Frontal cortex (tissue), 4 donors: ENCODE results near the gene CNTF. TPM values are rescaled to one million over a fixed set of nuclear protein-coding genes. Genes with fewer than 3 reads are reported as not detected.
A peak's percentile ranks its signal among the peaks of the same experiment; 100 is the strongest.
"Not testable (repeated sequence)": the region's sequence is repeated elsewhere in the genome, so short reads cannot be mapped to it uniquely, and the experiment has no call there.

ENCODE experiments used
- DNase-seq, 2 donors: peaks; one replicate each; pipeline ENCODE4 v3.0.0; 2012; ENCODE audit warnings: low spot score in 2 of 2
- FAIRE-seq: peaks from 2 replicates; lab custom pipeline; 2012; peaks lifted over from hg19 to GRCh38; lab: Jason Lieb, UNC
- total RNA-seq: library from RNA; depleted of rRNA; stranded (reverse); fragments of >200 nt; gene quantifications from one replicate; pipeline ENCODE4 v1.2.3, GENCODE V29; 2014
- donor health status: control.
- donor health status: control.
- donor health status: control.

Gene CNTF, protein sequence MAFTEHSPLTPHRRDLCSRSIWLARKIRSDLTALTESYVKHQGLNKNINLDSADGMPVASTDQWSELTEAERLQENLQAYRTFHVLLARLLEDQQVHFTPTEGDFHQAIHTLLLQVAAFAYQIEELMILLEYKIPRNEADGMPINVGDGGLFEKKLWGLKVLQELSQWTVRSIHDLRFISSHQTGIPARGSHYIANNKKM
- total RNA-seq: 1.2 TPM

DNA sequence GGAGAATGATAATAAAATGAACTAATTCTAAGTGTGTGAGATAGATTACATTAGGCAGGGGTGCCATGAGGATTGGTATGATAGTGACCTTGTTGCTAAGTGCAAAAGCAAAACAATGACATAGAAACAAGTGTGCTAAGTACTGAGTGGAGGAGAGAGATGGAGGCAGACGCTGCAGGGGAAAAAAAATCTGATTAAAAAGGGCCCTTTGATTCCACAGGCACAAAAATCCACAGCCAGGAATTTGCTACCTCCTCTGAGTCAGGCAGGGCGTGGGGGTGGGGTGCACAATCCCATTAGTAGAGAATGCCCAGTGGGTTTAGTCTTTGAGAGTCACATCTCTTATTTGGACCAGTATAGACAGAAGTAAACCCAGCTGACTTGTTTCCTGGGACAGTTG, at the start of gene CNTF:
Gene CNTF, plus strand, starts transcription at position 322 of the 400 bp plus-strand sequence. CDS start 88 bp downstream, outside the sequence.
- FAIRE-seq (no peak), DNase-seq (no peak)

DNA sequence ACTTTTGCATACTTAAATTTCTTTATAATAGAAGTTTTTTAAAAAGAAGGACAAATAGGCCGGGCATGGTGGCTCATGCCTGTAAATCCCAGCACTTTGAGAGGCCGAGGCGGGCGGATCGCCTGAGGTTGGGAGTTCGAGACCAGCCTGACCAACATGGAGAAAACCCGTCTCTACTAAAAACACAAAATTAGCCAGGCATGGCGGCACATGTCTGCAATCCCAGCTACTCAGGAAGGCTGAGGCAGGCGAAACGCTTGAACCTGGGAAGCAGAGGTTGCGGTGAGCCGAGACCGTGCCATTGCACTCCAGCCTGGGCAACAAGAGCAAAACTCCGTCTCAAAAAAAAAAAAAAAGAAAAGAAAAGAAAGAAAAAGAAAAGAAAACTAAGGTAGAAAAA, 49.6 kb upstream of the CNTF start:
- FAIRE-seq, DNase-seq: not testable (repeated sequence)

DNA sequence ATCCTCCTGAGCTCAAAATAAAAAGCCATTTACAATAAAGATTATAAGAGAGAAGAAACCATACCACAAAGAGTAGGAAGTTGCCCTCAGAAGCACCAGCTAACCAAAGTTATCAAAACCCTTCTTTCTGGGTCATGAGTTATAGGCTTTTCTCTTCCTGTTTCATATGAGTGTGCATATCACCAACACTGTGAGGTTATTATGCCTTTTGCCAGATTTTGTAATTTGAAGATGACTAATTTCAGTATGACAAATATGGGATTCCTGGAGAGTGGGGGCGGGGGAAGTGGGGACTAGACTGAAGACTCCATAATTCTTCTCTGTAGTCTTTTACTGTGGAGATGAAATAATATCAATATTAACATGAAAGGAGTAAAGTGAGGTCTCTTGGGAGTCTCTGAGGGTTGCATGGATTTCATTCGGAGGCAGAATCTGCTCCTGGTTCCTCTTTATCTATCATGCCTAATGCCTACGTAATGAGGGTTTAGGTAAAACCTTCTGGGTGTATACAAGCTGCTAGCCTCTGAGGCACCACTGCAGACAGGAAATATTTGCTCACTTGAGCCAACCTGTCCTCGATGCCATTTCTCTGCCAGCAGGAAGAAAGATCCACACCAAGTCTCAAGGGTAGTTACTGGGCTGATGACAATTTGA, 48.9 kb upstream of the CNTF start:
- no peak for DNase-seq
- no peak for FAIRE-seq

DNA sequence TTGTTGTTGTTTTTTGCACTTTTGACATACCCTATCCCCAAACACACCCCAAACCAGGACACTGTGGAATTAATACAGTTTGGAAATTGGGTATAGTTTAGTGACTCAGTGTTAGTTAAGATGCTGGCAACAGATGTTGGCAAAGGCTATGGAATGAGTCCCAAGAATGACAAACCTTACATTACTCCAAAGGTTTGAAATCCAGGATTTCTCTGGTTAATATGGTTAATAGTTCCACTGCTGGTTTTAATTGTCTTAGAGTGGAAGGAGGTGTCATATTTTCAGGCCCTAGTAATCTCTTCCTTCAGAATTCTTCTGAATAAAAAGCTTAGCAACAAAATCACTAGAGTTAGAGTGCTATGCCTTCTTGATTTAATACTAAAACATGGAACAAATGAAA, 47.6 kb upstream of the CNTF start:
- FAIRE-seq: no peak
- DNase-seq: no peak

DNA sequence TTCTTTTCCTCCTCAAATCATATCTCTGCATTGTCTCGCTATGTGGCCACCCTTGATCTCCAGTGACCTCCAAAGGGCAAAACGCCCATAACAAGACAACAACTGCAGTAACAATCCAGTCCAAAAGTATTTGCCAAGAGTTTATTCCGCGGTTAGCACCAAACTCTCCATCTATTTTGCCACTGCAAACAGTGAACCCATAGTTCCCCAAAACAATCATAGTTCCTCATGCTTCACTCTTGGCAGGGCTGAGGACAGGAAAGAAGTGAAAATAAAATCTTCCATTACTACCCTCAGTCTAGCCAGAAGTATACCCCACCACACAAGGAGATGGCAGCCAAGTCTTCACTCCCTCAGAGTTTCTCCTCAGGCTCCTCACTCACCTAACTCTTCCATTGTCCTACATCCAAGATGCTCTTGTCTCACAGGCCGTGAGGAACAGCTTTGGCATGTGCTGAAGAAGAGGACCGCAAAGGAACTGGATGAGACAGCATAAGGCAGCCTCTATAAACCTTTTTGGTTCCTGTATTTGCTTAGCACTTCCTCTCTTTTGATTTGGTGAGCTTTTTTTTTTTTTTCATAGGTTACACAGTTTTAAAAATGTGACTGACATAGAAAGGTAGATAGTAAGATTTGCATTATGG, 47.0 kb upstream of the CNTF start, which contains the start of gene LPXN:
Gene LPXN, minus strand, starts transcription at position 480 of the 644 bp plus-strand sequence. Its CDS starts 84 bp downstream, at position 396.
- DNase-seq (no peak), FAIRE-seq (no peak)

DNA sequence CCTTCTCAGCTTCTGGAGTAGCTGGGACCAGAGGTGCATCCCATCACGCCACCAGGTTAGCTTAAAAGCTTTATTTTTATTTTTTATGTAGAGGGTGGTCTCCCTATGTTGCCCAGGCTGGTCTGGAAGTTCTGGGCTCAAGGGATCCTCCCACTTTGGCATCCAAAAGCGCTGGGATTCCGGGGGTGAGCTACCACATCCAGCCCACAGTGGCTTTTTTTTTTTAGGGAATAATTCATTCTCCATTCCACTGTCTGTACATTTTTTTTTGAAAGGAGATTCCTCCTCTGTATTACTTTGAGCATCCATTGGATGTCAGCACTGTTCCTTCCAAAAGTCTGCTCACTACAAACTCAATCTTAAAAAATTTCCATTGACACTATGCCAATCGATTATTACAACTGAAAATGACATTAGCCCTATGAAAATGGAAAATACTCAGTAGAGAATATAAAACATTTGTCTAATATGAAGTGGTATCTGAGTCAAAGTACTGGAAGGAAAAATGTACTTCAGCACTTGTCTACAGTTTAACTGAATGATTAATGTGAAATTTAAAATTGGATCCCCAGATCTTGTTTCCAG, 45.5 kb upstream of the CNTF start:
- FAIRE-seq (no peak), DNase-seq (no peak)

DNA sequence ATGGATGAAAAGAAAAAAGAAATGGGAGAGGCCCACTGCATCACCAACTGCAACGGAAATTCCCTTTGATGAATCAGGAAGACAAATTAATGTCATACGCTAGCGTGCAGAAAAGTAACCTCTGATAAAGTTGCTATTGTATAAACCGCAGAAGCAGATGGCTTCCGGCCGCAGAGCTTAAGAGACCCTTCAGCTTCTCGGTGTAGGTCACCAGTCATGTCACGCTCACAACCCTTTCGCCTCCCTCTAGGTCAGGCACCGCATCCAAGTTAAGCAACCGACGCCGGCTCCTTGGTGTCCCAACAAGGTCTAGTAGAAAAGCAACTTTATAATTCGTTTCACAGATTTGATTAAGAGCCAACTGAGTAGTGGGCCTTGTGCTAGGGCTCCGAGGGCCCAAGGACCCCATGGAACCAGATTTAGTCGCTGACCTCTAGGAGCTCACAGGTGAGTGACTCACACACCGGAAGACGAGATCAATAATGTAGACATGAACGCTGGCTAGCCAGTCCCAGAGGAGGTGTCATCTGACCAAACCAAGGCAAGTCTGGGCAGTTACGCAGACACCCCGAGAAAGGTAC, 44.8 kb upstream of the CNTF start:
- FAIRE-seq: no peak
- DNase-seq: no peak

DNA sequence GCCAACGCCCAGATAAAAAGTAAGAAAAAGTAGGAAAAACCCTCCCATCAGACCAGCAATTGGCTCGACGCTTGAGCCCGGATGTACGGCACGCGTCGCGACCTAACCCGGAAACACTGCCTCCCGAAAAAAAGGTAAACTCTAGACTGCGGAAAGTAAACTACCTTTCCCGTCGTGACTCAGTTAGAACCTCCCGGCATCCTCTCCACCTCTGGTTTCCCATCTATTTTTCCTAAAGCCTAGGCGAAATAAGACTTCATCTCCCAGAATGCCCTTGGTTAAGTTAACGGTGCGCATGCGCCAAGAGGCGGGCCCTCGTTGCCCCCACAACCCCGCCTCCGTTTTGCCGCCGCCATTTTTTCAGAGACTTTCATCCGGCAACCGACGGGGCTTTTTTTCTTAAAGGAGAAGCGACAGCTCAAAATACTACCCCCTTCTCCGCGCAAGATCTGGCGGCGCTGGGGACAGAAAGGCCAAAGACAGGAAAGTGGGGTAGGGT, 44.3 kb upstream of the CNTF start:
- peak; percentile 56 to 58 for DNase-seq
- FAIRE-seq: no peak

DNA sequence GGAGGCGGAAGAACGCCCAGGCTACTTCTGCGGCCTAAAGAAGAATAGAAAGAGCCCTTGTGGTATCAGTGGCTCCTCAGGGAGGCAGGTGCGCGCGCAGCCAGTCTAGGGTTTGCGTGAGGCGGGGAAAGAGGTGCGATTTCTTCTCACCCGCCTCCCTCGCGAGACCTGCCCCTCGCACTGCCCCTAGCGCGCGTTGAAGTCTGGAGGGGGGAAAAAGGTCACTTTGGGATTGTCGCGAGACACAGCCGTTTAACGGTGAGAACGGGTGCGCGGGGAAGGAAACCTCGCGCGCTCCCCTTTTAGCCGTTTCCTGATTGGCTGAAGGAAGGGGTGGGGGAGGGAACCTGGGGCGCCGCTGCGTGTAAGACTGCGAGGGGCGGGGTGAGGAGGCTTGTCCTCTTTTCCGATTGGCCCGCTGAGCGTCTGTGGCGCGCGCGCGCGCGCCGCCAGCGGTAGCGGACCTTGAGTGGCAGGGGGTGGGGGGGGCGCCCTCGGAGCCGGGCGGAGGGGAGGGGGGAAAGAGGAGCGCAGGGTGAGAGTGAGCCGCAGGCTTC, 43.8 kb upstream of the CNTF start, which contains the start of gene ZFP91:
Gene ZFP91, plus strand, starts transcription at position 429 of the 557 bp plus-strand sequence. CDS start 219 bp downstream, outside the sequence.
- DNase-seq (peak; percentile 76 to 83), FAIRE-seq (no peak)

DNA sequence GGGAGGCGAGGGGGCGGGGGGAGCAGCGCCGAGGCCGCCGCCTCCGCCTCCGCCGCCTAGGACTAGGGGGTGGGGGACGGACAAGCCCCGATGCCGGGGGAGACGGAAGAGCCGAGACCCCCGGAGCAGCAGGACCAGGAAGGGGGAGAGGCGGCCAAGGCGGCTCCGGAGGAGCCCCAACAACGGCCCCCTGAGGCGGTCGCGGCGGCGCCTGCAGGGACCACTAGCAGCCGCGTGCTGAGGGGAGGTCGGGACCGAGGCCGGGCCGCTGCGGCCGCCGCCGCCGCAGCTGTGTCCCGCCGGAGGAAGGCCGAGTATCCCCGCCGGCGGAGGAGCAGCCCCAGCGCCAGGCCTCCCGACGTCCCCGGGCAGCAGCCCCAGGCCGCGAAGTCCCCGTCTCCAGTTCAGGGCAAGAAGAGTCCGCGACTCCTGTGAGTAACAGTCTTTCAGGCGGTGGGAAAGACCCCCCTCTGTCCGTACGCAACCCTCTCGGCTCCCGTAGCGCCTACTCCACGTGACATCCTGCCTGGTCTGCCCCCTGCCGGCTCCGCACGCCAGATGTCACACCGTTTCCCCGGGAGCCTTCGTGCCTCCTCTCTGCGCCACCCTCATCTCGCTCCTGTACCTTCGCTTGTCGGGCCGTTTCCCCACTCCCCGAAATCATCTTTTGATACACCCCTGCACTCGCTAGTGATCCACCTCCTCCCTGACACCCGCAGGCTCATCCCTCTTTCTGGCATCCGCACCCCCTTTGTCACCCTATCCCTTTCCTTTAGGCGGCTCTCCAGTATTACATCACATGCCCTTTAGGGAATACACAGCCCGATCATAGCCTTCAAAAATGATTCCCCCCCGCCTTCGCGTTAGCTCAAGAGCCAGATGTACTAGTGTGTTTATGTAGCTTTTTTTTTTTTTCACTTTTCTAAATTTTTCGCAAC, 43.0 kb upstream of the CNTF start:
- no peak for FAIRE-seq
- DNase-seq: peak; percentile 49 to 63

DNA sequence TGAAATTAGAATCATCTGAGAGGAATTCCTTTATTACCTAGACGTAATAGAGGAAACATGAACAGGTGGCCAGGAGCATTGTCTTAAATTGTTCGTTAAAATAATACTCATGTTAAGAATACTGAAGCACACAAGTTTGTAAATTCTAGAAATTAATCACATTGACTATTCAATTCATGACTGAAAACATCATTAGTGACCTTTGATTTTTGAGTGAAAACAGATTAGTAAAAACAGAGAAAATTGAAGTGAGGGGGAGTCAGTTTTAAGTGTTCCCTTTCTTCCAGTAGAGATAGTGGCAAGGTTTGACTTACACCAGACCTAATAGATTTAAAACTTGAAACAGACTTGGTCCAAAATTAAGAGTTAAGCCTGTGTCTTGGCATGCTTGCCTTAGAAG, 42.2 kb upstream of the CNTF start:
- no peak for DNase-seq
- FAIRE-seq: no peak

DNA sequence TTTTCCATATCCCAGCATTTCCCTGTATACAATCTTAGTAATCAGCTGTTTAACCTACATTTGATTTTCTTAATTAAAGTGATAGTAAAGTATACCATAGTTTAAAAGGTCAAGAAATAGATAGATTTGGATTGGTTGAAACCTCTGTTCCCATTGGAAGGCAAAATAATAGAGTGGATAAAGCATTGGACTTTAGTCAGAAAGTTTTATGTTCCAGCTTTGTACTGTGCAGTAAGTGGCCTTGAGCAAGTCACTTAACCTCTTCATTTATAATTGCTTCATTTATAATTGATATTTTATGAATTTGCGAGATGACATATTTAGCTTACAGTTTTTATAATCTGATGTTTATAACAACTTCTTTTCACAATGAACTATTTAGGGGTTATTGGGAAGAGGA, 40.0 kb upstream of the CNTF start:
- DNase-seq (no peak), FAIRE-seq (no peak)

DNA sequence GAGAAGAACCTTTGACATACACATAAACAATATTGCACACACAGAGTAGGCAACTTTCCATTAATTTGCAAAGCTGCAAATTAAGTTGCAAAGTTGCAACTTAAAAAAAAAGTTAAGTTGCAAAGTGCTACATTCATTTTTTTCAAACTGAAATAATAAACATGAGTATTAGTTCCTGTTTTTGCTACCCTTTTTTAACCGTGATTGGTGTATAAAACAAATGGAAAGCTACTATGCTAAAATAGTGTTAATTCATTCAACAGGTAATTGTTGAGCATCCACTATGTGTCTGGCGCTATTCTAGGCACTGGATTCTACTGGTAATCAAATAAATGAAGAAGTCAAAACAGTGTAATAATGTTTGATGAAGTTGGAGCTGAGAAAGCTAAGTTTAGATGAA, 35.5 kb upstream of the CNTF start:
- no peak for FAIRE-seq

DNA sequence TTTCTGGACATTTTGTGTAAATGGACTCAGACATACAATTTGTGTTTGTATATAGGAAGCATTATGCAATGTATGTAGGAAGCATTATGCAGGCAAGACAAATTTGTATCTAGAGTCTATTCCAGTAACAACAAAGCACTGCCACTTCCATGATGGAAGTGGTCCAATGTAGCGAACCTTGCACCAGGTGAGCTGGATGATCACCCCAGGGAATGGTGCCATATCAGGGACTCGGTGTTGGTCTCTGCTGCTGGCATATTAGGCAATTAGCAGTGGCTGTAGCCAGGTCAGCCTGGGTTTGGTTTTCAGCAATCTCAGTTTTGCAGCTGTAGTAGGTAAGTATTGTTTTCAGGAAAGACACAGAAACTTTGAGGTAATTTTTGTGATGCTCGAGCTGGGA, 30.8 kb upstream of the CNTF start:
- DNase-seq (no peak), FAIRE-seq (no peak)

More for the DNA sequence above, 35.5 kb upstream of the CNTF start:
- no peak for DNase-seq

DNA sequence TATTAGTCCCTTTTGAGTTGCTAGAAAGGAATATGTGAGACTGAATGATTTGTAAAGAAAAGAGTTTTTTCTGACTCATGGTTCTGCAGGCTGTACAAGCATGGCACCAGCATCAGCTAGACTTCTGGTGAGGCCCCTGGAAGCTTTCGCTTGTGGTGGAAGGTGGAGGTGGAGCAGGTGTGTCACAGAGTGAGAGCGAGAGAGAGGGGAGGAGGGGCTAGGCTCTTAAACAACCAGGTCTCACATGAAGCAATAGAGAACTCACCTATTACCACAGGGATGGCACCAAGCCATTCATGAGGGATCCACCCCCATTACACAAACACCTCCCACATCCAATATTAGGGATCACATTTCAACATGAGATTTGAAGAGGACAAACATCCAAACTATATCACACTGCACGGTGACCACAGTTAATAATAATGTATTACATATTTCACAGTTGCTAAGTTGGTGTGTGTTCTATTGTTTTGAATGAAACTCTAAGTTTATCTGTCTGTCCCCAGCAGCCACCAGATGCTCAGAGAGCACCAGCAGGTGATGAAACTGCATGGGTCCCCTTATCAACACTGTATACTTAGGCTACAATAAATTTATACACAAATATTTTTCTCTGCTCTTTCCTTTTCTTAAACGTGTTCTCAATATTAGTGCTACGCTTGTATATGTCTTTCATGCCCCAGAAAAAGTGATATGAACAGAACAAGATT, 29.5 kb upstream of the CNTF start:
- DNase-seq (no peak), FAIRE-seq (no peak)

DNA sequence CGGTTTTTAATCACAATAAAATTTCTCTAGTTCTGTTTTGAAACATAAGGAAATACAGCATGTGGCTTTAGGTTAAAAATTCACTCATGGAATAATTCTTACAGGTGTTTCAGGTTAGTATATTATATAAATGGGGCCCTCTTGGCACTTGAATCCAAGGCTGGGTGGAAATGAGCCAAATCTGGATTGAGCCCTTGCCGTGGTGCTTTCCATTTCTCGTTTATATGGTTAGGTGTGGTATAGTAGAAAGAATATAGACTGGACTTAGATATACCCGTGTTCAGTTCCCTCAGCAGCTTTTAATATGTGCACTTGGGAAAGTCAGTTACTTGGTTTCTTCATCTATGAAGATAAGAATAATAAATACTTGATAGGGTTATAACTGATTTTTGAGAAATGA, 27.6 kb upstream of the CNTF start:
- no peak for DNase-seq
- FAIRE-seq: no peak

DNA sequence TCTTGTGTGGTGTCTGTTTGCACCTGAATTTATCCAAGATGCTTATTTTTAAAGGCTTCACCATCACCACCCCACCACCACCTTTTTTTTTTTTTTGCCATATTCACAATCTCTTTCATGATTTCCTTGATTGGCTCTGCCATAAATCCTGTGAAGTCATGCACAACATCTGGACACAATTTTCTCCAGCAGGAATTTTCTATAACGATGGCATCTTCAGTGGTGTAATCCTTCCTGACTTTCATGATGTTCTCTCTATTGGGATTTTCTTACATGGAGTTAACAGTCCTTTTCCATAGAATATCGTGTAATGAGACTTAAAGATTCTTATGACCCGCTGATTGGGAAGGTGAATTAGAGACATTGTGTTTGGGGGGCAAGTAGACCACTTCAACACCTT, 25.8 kb upstream of the CNTF start:
- no peak for DNase-seq
- FAIRE-seq: no peak

DNA sequence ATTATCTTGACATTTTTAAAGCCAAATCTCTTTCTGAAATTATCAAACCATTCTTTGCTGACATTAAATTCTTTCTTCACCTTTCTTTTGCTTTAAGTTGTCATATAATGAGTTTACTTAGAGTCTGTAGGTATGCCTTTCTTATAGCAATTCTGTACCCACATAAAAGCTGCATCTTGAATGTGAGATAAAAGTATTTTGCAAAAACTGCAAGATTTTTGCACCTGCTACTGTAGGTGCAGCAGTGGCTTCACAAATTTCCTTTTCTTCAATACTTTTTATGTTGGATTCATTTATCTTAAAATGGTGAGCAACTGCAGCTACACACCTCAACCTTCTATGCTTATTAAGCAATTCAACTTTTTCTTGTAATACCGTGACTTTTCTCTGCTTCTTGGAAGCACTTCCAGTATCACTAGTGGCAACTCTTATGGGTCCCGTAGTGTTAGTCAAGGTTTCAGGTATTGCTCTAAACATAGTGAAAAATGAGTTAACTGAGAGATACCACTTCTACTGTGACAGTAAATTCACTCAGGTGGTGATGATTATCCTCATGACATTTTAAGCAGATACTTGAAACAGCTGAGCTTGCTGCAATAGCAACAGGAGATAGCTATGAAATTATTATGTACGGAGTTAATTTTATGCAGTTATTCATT, 24.9 kb upstream of the CNTF start:
- FAIRE-seq: no peak
- no peak for DNase-seq
